Fibroblast of pulmonary artery (primary cell): ENCODE results near the gene RASSF6.
"Not testable (repeated sequence)": the region's sequence is repeated elsewhere in the genome, so short reads cannot be mapped to it uniquely, and the experiment has no call there.

ENCODE experiments used
- DNase-seq: peaks from one replicate; pipeline ENCODE4 v3.0.0-alpha.2; 2010; ENCODE audit warnings: low read depth
- H3K4me3 ChIP-seq: replicated peaks from 2 replicates; pipeline ENCODE4 v1.5.1; 2011; ENCODE audit warnings: low read depth, mild to moderate bottlenecking, control low read depth, low read length, moderate library complexity
- TF ChIP-seq, protein P1 (sequence below): IDR thresholded peaks from 2 replicates; pipeline ENCODE4 v1.5.1; 2011; ENCODE audit warnings: mild to moderate bottlenecking, control low read depth, low read length, inconsistent platforms; ENCODE audit errors: missing control alignments

RASSF6 gene

GRCh38 chr4:73631565-73632226 is 11.5 kb upstream of the RASSF6 start:
- TF ChIP-seq, protein P1, sequence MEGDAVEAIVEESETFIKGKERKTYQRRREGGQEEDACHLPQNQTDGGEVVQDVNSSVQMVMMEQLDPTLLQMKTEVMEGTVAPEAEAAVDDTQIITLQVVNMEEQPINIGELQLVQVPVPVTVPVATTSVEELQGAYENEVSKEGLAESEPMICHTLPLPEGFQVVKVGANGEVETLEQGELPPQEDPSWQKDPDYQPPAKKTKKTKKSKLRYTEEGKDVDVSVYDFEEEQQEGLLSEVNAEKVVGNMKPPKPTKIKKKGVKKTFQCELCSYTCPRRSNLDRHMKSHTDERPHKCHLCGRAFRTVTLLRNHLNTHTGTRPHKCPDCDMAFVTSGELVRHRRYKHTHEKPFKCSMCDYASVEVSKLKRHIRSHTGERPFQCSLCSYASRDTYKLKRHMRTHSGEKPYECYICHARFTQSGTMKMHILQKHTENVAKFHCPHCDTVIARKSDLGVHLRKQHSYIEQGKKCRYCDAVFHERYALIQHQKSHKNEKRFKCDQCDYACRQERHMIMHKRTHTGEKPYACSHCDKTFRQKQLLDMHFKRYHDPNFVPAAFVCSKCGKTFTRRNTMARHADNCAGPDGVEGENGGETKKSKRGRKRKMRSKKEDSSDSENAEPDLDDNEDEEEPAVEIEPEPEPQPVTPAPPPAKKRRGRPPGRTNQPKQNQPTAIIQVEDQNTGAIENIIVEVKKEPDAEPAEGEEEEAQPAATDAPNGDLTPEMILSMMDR = no peak
- no peak overlapping the region for H3K4me3 ChIP-seq
- no peak for DNase-seq

DNA sequence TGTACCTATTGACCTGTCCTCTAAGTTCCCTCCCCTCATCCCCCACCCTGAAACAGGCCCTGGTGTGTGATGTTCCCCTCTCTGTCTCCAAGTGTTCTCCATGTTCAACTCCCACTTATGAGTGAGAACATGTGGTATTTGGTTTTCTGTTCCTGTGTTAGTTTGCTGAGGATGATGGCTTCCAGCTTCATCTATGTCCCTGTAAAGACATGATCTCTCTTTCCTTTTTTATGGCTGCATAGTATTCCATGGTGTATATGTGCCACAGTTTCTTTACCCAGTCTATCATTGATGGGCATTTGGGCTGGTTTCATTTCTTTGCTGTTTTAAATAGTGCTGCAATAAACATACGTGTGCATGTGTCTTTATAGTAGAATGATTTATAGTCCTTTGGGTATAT is 8.6 kb upstream of the RASSF6 start:
- not testable (repeated sequence) for H3K4me3 ChIP-seq, DNase-seq

DNA sequence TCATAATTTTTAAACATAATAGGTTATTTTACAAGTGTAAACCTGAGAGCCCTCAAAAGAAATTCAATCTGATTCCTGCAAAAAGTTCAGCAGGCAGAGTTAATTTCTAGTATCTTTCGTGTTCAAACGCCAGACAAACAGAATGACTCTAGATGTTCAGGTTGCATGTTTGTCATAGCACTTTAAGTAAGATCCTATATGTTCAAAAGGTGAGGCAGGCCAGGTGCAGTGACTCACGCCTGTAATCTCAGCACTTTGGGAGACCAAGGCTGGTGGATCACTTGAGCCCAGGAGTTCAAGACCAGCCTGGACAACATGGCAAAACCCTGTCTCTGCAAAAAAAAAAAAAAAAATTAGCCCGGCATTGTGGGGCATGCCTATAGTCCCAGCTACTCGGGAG is 1.1 kb upstream of the RASSF6 start:
- TF ChIP-seq, protein P1 = no peak
- no peak for DNase-seq
- no peak overlapping the region for H3K4me3 ChIP-seq

GRCh38 chr4:73619346-73619745 is 890 bp downstream of the RASSF6 start:
- H3K4me3 ChIP-seq = no peak overlapping the region
- TF ChIP-seq, protein P1 = no peak
- DNase-seq = no peak

- H3K4me3 ChIP-seq = no peak overlapping the region
- DNase-seq = no peak
- TF ChIP-seq, protein P1 = no peak
These were observed 3.0 kb downstream of the RASSF6 start for GRCh38 chr4:73617256-73617655.

DNA sequence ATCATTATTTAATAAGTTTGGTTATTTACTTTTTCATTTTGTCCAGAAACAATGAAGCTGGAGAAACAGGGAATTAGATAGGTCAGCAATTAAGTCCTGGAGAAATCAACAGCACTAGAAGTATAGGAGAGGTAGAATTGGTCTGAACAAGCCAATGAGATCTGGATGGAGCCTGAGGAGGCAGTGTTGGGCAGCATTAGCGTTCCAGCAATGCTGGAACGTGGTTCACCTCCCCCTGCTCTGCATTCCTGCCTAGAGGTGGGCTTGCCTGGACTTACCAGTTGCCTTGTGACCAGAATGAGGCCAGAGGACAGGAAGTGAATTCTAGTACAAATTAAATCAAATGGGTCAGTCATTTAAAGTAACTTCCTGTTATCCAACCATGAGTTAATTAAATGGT is 4.6 kb downstream of the RASSF6 start:
- no peak for DNase-seq
- TF ChIP-seq, protein P1 = no peak
- no peak overlapping the region for H3K4me3 ChIP-seq

GRCh38 chr4:73614311-73614867 is 5.8 kb downstream of the RASSF6 start:
- TF ChIP-seq, protein P1 = no peak

More at GRCh38 chr4:73614311-73614867, 5.8 kb downstream of the RASSF6 start:
- H3K4me3 ChIP-seq = no peak overlapping the region
- no peak for DNase-seq
